Fibroblast of lung (primary cell): ENCODE results near the gene KRTAP9-4. TPM values are rescaled to one million over a fixed set of nuclear protein-coding genes. Genes with fewer than 3 reads are reported as not detected.
A peak's percentile ranks its signal among the peaks of the same experiment; 100 is the strongest.
"Not testable (repeated sequence)": the region's sequence is repeated elsewhere in the genome, so short reads cannot be mapped to it uniquely, and the experiment has no call there.

Experiments
- DNase-seq, 2 donors: peaks; one replicate each; pipeline versions ENCODE4 v3.0.0 to v3.0.0-alpha.2; 2010; ENCODE audit warnings: low read depth in 2 of 2
- H2AFZ ChIP-seq: 2 replicates; pipeline ENCODE4 v1.5.1; 2012; ENCODE audit warnings: low read length, control low read depth, inconsistent platforms
- H3K27ac ChIP-seq: 2 replicates; pipeline ENCODE4 v1.5.1; 2011; ENCODE audit warnings: low read length, control low read depth; ENCODE audit not compliant: insufficient read depth
- H3K27me3 ChIP-seq: 2 replicates; pipeline ENCODE4 v1.5.1; 2011; ENCODE audit warnings: mild to moderate bottlenecking, low read length; ENCODE audit not compliant: control insufficient read depth, insufficient read depth
- H3K36me3 ChIP-seq: 2 replicates; pipeline ENCODE4 v1.5.1; 2011; ENCODE audit warnings: low read length; ENCODE audit not compliant: control insufficient read depth, insufficient read depth
- H3K4me1 ChIP-seq: 2 replicates; pipeline ENCODE4 v1.5.1; 2011; ENCODE audit warnings: low read length; ENCODE audit not compliant: control insufficient read depth, insufficient read depth; ENCODE audit errors: extremely low read depth
- H3K4me2 ChIP-seq: 2 replicates; pipeline ENCODE4 v1.5.1; 2011; ENCODE audit warnings: low read length, control low read depth; ENCODE audit not compliant: insufficient read depth; ENCODE audit errors: extremely low read depth
- H3K4me3 ChIP-seq, 4 experiments: fragments of 200-600 bp in 1 of 4; sonication (generic) in 1 of 4; replicated peaks in 1 of 4; 2 replicates each; pipeline ENCODE4 v1.5.1; 2011 to 2016; ENCODE audit warnings: low read length in 4 of 4, low read depth in 3 of 4, mild to moderate bottlenecking in 3 of 4, control low read depth in 2 of 4, inconsistent platforms in 1 of 4, mixed read lengths in 1 of 4; ENCODE audit not compliant: insufficient read depth in 1 of 4; ENCODE audit errors: control extremely low read depth in 1 of 4
- H3K79me2 ChIP-seq: 2 replicates; pipeline ENCODE4 v1.5.1; 2012; ENCODE audit warnings: mild to moderate bottlenecking, low read length, inconsistent platforms; ENCODE audit not compliant: control insufficient read depth, insufficient read depth
- H3K9ac ChIP-seq: 2 replicates; pipeline ENCODE4 v1.5.1; 2011; ENCODE audit warnings: mild to moderate bottlenecking, low read length, control low read depth; ENCODE audit not compliant: insufficient read depth
- H3K9me3 ChIP-seq: 2 replicates; pipeline ENCODE4 v1.5.1; 2012; ENCODE audit warnings: low read depth, low read length; ENCODE audit not compliant: control insufficient read depth, insufficient read depth
- H4K20me1 ChIP-seq: 2 replicates; pipeline ENCODE4 v1.5.1; 2011; ENCODE audit warnings: low read length; ENCODE audit not compliant: control insufficient read depth, insufficient read depth; ENCODE audit errors: extremely low read depth
- CTCF ChIP-seq, 2 donors: IDR thresholded peaks in 1 of 2; conservative IDR thresholded peaks in 1 of 2; 1 replicate in 1 of 2; 2 replicates in 1 of 2; pipeline ENCODE4 v1.5.1; 2011 to 2012; ENCODE audit warnings: low read length in 2 of 2, control low read depth in 1 of 2, inconsistent platforms in 1 of 2, low read depth in 1 of 2, mild to moderate bottlenecking in 1 of 2
- EZH2 ChIP-seq: IDR thresholded peaks from 2 replicates; pipeline ENCODE4 v1.5.1; 2012; ENCODE audit warnings: low read length, control low read depth, mild to moderate bottlenecking; ENCODE audit errors: missing control alignments
- polyA plus RNA-seq, 2 donors: library from polyadenylated mRNA; depleted of rRNA in 1 of 2; stranded (reverse) in 1 of 2; unstranded in 1 of 2; fragments of >200 nt; gene quantifications; 2 replicates each; pipeline ENCODE4 v1.2.1, GENCODE V29; 2011 to 2012; ENCODE audit warnings: missing spikeins in 1 of 2
- total RNA-seq: library from RNA; depleted of rRNA; stranded (reverse); fragments of >200 nt; gene quantifications from 2 replicates; pipeline ENCODE4 v1.2.1, GENCODE V29; 2014

The KRTAP9-4 gene
- total and polyA plus RNA-seq, 2 donors (not counting 1 experiment from before 2014, with no cell fraction given) = not detected

GRCh38 chr17:41246995-41247787 lies 2.3 kb upstream of the KRTAP9-4 start:
- H2AFZ ChIP-seq, H3K36me3 ChIP-seq, H3K27me3 ChIP-seq, H3K9me3 ChIP-seq, H3K79me2 ChIP-seq, DNase-seq, H4K20me1 ChIP-seq, H3K4me3 ChIP-seq, H3K27ac ChIP-seq, H3K9ac ChIP-seq, H3K4me2 ChIP-seq, H3K4me1 ChIP-seq: not testable (repeated sequence)

GRCh38 chr17:41251261-41251660 lies 1.8 kb downstream of the KRTAP9-4 start:
- no peak for DNase-seq
- Histone ChIP-seq H3K27ac (no peak overlapping the region), H3K9me3 (no peaks in the 10 kb centered on the region), H2AFZ (no peak overlapping the region), H3K9ac (no peak overlapping the region), H4K20me1 (no peaks in the 10 kb centered on the region), H3K79me2 (no peaks in the 10 kb centered on the region), H3K4me3 (no peak overlapping the region), H3K27me3 (peaks cover 3% of the 10 kb centered on the region), H3K36me3 (no peaks in the 10 kb centered on the region), H3K4me2 (no peak overlapping the region), H3K4me1 (no peaks in the 10 kb centered on the region)
- TF ChIP-seq EZH2 (no peak), CTCF (conservative IDR thresholded peaks at IDR 0.05 in 1 of 2, IDR thresholded peaks at IDR 0.05 in 1 of 2; ENCODE audit: low read depth in 1 of 2, low read length in 2 of 2) (no peak)

GRCh38 chr17:41254861-41255260 lies 5.4 kb downstream of the KRTAP9-4 start:
- no peak for DNase-seq

GRCh38 chr17:41255381-41256290 lies 6.1 kb downstream of the KRTAP9-4 start, which contains the start of gene KRTAP9-9:
KRTAP9-9 (plus strand) TSS chr17:41255384.
- H3K9me3 ChIP-seq, H3K36me3 ChIP-seq, H3K4me3 ChIP-seq, H4K20me1 ChIP-seq, H3K4me2 ChIP-seq, H2AFZ ChIP-seq, H3K79me2 ChIP-seq, H3K9ac ChIP-seq, H3K4me1 ChIP-seq, H3K27me3 ChIP-seq, H3K27ac ChIP-seq: not testable (repeated sequence)
- peak in 1 of 2 donors; percentile 20 for DNase-seq

More at GRCh38 chr17:41254861-41255260, 5.4 kb downstream of the KRTAP9-4 start:
- Histone ChIP-seq H3K27me3 (no peaks in the 10 kb centered on the region), H2AFZ (no peak overlapping the region), H3K79me2 (no peaks in the 10 kb centered on the region), H4K20me1 (no peaks in the 10 kb centered on the region), H3K4me2 (no peak overlapping the region), H3K36me3 (no peaks in the 10 kb centered on the region), H3K9ac (no peak overlapping the region), H3K27ac (no peak overlapping the region), H3K9me3 (no peaks in the 10 kb centered on the region), H3K4me3 (no peak overlapping the region), H3K4me1 (no peaks in the 10 kb centered on the region)
- TF ChIP-seq EZH2 (no peak), CTCF (conservative IDR thresholded peaks at IDR 0.05 in 1 of 2, IDR thresholded peaks at IDR 0.05 in 1 of 2; ENCODE audit: low read depth in 1 of 2, low read length in 2 of 2) (no peak)
